Muscle of arm (tissue), 12 donors: ENCODE results near the gene THAP5. TPM values are rescaled to one million over a fixed set of nuclear protein-coding genes. Genes with fewer than 3 reads are reported as not detected.

Experiments used
- DNase-seq: peaks from one replicate; pipeline ENCODE4 v3.0.0-alpha.2; 2013
- polyA plus RNA-seq, 12 donors: library from polyadenylated mRNA; unstranded; fragments of 120-200 nt; gene quantifications; one replicate each; pipeline ENCODE4 v1.2.1, GENCODE V29; 2013; ENCODE audit not compliant: insufficient read length in 12 of 12

THAP5 gene
- polyA plus RNA-seq, 12 donors = 20.3 to 36.4 (median 24.1) TPM; not detected in 1

- no peak for DNase-seq
Observed at GRCh38 chr7:108537229-108537628, 32.3 kb downstream of the THAP5 start.

GRCh38 chr7:108535744-108536143, 33.8 kb downstream of the THAP5 start:
- DNase-seq = no peak

- no peak for DNase-seq
Observed at GRCh38 chr7:108535257-108535656, 34.2 kb downstream of the THAP5 start.

- DNase-seq = no peak
Observed at GRCh38 chr7:108533712-108534111, 35.8 kb downstream of the THAP5 start.

GRCh38 chr7:108529341-108529740, 40.2 kb downstream of the THAP5 start:
- DNase-seq = no peak

GRCh38 chr7:108528183-108528712, 41.3 kb downstream of the THAP5 start:
- no peak for DNase-seq

- no peak for DNase-seq
Observed at GRCh38 chr7:108526768-108527017, 42.8 kb downstream of the THAP5 start.

- DNase-seq = peak; percentile 100
Observed at GRCh38 chr7:108525985-108526767, 43.3 kb downstream of the THAP5 start, which contains the start of gene PNPLA8. Gene PNPLA8 (minus strand): TSS chr7:108526135. CDS start chr7:108515491, 10,644 bp downstream.

- no peak for DNase-seq
Observed at GRCh38 chr7:108525327-108525984, 44.0 kb downstream of the THAP5 start.

- no peak for DNase-seq
Observed at GRCh38 chr7:108522780-108523179, 46.7 kb downstream of the THAP5 start.

GRCh38 chr7:108517951-108518350, 51.6 kb downstream of the THAP5 start:
- no peak for DNase-seq

- no peak for DNase-seq
Observed at GRCh38 chr7:108515630-108516029, 53.9 kb downstream of the THAP5 start.

GRCh38 chr7:108515013-108515412, 54.5 kb downstream of the THAP5 start:
- no peak for DNase-seq

Other genes starting within 250 kb of the THAP5 start
- gene NRCAM, start 113.3 kb downstream of the THAP5 start, polyA plus RNA-seq = 10 to 100 TPM in 11 of 12 donors, not detected in 1; 14.1 to 60.4 (median 35.1) TPM
- 10 to 100 TPM in 11 of 12 donors, not detected in 1; 24.5 to 30.6 (median 26.6) TPM for gene PNPLA8, start 43.6 kb downstream of the THAP5 start, polyA plus RNA-seq
- gene DNAJB9, start 168 bp upstream of the THAP5 start, polyA plus RNA-seq = 10 to 100 TPM in 11 of 12 donors, not detected in 1; 10.3 to 22.6 (median 18.7) TPM